HuH-7.5 (cell line): ENCODE measurements around the gene SETD1A.

Experiments used
- DNase-seq: peaks from one replicate; pipeline ENCODE4 v3.0.0; 2011; ENCODE audit warnings: low spot score

SETD1A gene

GRCh38 chr16:30957456-30958174, at the start of gene SETD1A:
Gene SETD1A, plus strand, starts transcription at chr16:30957754. Its CDS starts 978 bp downstream, at chr16:30958732.
- DNase-seq: peak; percentile 91

- no peak for DNase-seq
Observed at GRCh38 chr16:30910427-30911029, 47.0 kb upstream of the SETD1A start.

- no peak for DNase-seq
Observed at GRCh38 chr16:30912794-30913412, 44.7 kb upstream of the SETD1A start.

- no peak for DNase-seq
Observed at GRCh38 chr16:30914830-30915229, 42.7 kb upstream of the SETD1A start.

- no peak for DNase-seq
Observed at GRCh38 chr16:30918614-30919013, 38.9 kb upstream of the SETD1A start.

- DNase-seq: no peak
Observed at GRCh38 chr16:30920891-30921290, 36.7 kb upstream of the SETD1A start.

- no peak for DNase-seq
Observed at GRCh38 chr16:30921459-30921747, 36.2 kb upstream of the SETD1A start.

- peak; percentile 72 for DNase-seq
Observed at GRCh38 chr16:30921748-30922419, 35.7 kb upstream of the SETD1A start.

- DNase-seq: peak; percentile 91
Observed at GRCh38 chr16:30922420-30922959, 35.1 kb upstream of the SETD1A start.

- DNase-seq: peak; percentile 95
Observed at GRCh38 chr16:30922960-30923535, 34.5 kb upstream of the SETD1A start.

- peak; percentile 33 for DNase-seq
Observed at GRCh38 chr16:30923554-30924075, 33.9 kb upstream of the SETD1A start, which contains the start of gene FBXL19. Gene FBXL19, plus strand, starts transcription at chr16:30923572. Its CDS starts 2,183 bp downstream, at chr16:30925755.

GRCh38 chr16:30924076-30924912, 33.3 kb upstream of the SETD1A start:
- peak; percentile 26 for DNase-seq

- DNase-seq: no peak
Observed at GRCh38 chr16:30924913-30925631, 32.5 kb upstream of the SETD1A start.

GRCh38 chr16:30925632-30925987, 31.9 kb upstream of the SETD1A start:
- DNase-seq: no peak

GRCh38 chr16:30925995-30926811, 31.4 kb upstream of the SETD1A start:
- DNase-seq: no peak

GRCh38 chr16:30926937-30927788, 30.4 kb upstream of the SETD1A start:
- no peak for DNase-seq

GRCh38 chr16:30927789-30928378, 29.7 kb upstream of the SETD1A start:
- DNase-seq: no peak

GRCh38 chr16:30928390-30928789, 29.2 kb upstream of the SETD1A start:
- DNase-seq: no peak
